Left lobe of liver (tissue), 2 donors: ENCODE results near the gene LTK. TPM values are rescaled to one million over a fixed set of nuclear protein-coding genes. Genes with fewer than 3 reads are reported as not detected.
"Not testable (repeated sequence)": the region's sequence is repeated elsewhere in the genome, so short reads cannot be mapped to it uniquely, and the experiment has no call there.

ENCODE experiments used
- ATAC-seq: fragments of 200-7000 bp; cut with Tn5 transposase; one replicate; pipeline ENCODE4 v1.9.1; 2020; ENCODE audit warnings: mild to moderate bottlenecking, moderate library complexity
- DNase-seq: peaks from one replicate; pipeline ENCODE4 v3.0.0-alpha.2; 2020; ENCODE audit warnings: low spot score
- total RNA-seq: library from RNA; stranded (reverse); gene quantifications from one replicate; pipeline ENCODE4 v1.2.1, GENCODE V29; 2021
- donor health status: DM: no; HTN: no; CAD: no; lungs with moderate emphysema.
- donor health status: DM: no; HTN: yes; CAD: no.

The LTK gene
- total RNA-seq, 1 donor from 2014 or later = 2.3 TPM

DNA sequence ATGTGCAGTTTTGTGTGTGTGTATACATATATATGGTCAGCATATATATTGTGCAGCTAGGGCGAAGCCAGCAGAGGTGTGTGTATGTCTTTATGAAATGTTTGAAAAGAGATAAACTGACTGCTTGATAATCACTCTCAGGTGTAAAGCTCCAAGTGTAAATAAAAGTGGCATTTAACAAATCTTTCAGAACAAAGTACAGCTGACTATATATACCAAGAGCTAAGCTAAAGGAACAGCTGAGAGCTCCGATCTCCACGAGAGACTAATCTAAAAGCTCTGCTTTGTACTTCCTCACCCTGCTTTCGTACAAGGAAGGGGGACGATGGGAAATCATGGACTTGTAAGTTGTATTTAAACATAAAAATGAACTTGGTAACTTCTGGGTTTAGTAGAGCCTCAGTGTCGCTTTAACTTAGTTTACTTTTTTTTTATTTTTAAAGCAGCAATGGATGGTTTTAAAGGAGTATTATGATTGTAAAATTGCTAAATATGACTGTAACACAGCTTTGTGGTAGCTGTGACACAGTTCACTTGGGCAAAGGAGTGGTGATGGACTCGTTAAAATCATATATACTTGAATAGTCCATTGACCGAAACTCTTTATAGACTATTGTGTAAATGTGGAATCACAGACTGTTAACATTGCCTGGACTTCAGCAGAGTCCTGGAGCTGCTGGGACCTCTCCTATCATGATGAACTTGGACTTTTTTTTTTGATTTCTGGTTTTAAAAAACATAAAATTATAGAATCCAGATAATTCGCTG lies 31.3 kb downstream of the LTK start:
- DNase-seq = no peak
- ATAC-seq = no peak

DNA sequence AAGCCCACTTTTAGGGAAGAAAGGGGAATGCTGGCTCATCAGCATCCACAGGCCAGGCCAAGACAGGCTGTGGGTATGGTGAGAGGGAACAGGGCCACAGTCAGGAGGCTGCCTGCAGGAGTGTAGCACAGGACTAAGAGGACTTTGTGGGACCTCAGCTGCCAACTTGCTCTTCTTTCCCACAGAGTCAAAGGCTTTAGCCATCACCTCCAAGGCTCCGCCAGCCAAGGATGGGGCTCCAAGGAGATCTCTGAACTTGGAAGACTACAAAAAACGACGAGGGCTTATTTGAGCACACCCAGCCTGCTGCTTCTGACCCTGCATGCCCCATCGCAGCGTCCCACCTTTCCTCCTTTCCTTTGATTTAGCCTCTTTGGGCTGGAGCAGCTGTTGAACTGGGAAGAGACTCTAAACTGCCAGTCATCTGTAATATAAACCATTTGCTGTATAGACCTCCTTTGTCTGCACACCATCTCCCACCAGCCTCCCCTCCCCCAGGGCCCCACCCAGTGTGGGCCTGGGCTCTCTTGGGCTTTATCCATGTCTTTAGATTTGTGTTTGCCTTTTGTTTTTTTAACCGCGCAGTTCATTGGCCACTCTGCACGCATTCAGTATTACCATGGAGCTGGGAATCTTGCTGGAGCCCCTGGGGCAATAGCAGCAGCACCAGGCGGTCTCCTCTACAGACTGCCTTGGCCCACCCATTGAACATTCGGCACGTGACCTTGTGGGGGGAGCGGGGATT lies 33.1 kb downstream of the LTK start:
- DNase-seq = no peak

DNA sequence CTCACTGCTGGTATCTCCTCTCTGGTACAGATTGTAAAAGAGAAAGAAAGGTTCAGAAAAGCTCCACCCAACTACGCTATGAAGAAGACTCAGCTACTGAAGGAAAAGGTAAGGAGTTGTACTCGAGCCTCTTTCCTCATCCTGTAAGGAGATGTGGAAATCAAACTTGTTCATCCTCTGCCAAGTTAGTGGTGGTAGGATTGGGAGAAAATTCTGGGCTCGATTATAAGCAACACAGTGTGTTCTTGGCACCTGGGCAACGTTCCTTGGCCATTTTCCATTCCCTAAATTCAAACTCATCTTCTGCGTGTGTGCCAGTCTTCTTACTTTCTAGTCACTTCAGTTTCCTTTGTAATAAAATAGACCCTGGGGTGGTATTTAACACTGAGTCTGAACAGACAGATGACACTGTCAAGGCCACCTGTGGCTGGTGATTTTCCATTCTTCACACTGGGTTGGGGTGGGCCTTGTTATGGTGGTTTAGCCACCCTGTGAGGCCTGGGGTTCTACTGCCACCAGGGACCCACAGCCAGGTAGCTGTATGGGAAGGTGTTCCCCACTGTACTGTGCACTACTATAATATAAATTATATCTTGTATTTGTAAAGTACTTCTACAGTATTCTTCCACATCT lies 37.1 kb downstream of the LTK start:
- DNase-seq = no peak
- no peak for ATAC-seq

More for the DNA sequence above, 33.1 kb downstream of the LTK start:
- ATAC-seq = no peak

DNA sequence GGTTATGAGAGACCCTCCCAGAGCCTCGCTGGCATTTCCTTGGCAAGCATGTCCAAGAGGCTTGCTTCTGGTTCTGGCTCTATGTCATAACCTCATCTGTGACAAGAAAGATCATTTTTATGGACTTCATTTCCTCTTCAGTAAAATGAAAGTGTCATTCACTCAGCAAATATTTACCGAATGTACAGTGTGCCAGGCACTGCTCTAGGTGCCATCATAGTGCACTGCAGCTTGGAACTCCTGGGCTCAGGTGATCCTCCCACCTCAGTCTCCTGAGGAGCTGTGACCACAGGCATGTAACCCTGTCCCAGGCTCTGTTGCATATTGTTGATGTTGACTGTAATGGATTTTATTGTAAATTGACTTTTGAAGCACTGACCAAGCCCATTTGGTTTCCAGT lies 38.7 kb downstream of the LTK start:
- DNase-seq (no peak), ATAC-seq (peak; percentile 70)

DNA sequence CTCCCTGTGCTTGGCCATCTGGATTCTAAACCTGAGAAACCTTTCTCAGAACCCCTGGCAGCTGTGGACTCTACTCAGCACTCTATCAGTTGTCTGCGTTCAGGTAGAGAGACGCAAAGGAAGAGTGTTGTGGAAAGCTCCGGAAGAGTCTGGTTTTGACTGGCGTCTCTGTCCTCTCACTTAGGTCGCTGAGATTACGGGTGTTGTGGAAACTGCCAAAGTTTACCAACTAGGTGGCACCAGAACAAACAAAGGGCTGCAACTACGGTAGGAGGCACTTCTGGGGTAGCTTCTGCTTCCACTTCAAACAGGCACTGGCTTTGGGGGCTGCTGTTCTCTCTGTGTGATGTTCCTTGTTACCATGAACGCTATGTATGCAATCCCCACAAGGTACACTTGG lies 39.2 kb downstream of the LTK start:
- ATAC-seq (peak; percentile 91), DNase-seq (peak; percentile 60)

DNA sequence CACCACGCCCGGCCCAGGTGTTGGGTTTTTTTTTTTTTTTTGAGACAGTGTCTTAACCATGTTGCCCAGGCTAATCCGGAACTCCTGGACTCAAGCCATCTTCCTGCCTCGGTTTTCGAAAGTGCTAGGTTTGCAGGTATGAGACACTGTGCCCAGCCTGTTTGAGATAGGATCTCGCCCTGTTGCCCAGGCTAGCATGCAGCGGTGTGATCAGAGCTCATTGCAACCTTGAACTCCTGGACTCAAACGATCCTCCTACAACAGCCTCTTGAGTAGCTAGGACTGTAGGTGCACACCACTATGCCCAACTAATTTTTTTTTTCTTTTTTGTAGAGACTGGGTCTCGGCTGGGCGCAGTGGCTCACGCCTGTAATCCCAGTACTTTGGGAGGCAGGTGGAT lies 40.2 kb downstream of the LTK start:
- peak; percentile 27 for ATAC-seq
- DNase-seq = no peak

DNA sequence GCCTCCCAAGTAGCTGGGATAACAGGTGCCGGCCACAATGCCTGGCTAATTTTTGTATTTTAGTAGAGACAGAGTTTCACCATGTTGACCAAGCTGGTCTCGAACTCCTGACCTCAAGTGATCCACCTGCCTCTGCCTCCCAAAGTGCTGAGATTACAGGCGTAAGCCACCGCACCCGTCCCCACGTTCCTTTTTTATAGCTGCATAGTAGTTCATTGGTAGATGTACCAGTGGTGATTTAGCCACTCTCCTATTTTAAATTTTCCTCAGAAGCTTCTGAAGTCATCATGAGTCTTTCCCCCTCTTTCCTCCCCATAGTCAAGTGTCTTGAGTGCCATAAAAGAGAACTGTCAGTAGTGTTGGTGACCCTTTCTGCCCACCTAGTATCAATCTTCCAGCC lies 44.0 kb downstream of the LTK start:
- not testable (repeated sequence) for ATAC-seq, DNase-seq

DNA sequence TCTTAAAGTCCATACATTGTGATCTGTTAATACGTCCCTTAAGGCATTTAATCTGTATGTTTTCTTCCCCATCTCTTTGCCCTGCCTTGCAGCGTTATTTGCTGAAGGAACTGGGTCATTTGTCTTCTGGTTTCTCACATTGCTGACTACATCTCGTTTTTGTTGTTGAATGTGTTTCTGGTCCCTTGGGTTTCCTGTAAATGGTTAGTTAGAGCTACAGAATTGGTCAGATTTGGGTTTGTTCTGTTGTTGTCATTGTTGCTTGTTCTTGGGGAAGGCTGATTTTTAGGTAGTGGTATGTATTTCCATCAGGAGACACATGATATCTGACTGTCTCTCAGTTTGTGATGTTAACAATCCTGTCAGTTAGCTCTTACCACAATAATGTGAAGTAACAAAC lies 46.9 kb downstream of the LTK start:
- ATAC-seq (no peak), DNase-seq (no peak)

DNA sequence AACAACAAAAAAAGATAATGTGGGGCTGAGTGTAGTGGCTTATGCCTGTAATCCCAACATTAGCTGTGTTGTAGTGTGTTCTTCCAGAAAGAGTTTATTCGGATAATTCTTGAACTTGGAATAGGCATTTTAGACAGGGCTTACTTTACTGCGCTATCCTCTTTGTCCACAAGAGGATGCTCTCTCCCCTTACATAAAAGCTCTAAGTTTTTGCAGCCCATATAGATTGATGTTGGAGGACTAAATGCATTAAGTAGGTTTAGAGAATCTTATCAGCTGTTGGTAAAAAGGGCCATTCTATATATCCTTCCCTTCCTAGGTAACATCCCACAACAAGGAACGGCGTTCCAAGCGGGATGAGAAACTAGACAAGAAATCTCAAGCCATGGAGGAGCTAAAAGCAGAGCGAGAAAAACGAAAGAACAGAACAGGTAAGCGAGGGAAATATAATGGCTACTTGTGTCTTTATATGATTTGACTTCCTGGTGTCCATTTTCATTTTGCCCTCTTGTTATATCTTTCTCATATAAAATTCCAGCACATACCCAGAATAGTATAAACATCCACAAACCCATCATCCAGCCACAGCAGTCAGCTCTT lies 47.7 kb downstream of the LTK start:
- ATAC-seq = peak; percentile 83
- no peak for DNase-seq

DNA sequence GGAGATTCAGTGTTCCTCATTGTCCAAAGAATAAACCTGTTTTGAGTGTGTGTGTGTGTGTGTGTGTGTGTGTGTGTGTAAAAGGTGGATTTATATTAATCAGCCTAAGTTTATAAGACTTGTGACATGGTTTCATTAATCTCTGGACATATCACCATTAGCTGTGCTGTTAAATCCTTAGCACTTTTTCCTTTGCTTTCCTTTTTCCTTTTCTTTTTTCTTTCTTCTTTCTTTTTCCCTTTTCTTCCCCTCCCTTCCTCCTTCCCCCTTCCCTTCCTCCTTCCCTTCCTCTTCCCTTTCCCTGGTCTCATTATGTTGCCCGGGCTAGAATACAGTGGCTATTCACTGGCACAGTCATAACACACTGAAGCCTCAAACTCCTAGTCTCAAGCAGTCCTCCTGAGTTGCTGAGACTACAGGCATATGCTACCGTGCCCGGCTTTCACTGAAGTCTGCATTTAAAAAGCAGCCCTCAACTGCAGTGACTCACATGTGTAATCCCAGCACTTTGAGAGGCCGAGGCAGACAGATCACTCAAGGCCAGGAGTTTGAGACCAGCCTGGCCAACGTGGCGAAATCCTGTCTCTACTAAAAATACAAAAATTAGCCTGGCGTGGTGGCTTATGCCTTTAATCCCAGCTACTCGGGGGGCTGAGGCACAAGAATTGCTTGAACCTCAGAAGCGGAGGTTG lies 48.6 kb downstream of the LTK start:
- no peak for ATAC-seq
- DNase-seq = no peak

DNA sequence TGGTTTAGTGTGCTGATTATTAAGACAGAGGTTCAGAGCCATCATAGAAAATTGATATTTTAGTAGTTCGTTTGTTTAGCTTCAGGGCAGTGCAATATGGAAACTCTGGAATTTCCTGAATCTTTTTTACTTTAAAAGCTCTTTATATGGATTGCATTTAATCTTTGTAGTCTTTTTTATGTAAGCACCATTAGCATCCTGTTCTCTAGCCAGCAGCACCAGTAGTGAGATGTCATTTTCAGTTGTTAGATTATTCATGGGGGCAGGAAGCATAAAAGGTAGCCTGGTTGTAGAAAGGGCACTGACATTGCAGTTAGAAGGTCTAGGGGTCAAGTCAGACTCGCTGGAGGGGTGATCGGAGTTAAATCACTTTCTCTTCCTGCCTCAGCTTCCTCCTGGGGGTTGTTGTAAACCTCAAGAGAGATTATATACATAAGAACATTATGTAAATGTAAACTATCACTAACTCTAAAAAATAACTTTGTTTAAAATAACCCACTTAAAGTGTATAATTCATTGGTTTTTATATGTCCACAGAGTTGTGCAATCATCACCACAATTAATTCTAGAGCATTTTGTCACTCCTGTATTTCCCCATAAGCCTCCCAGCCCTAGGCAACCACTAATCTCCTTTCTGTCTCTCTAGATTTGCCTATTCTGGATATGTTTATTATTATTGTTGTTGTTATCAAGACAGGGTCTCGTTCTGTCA lies 51.4 kb downstream of the LTK start:
- no peak for DNase-seq
- ATAC-seq = no peak

Other genes with a start within 250 kb of the LTK start
- 0.38 TPM for gene OIP5, start 181.2 kb downstream of the LTK start, total RNA-seq
- 3.3 TPM for gene NUSAP1, start 180.9 kb downstream of the LTK start, total RNA-seq
- gene NDUFAF1, start 111.3 kb downstream of the LTK start, total RNA-seq = 25.2 TPM
- 10.5 TPM for gene RTF1, start 96.7 kb downstream of the LTK start, total RNA-seq
- 0.91 TPM for gene ITPKA, start 20.0 kb downstream of the LTK start, total RNA-seq
- 23.3 TPM for gene RPAP1, start 30.4 kb upstream of the LTK start, total RNA-seq
- gene TYRO3, start 45.4 kb upstream of the LTK start, total RNA-seq = 1.5 TPM
- 10.7 TPM for gene MGA, start 146.6 kb upstream of the LTK start, total RNA-seq